Adrenal gland (tissue), 12 donors: ENCODE data around the gene AMPH. TPM values are rescaled to one million over a fixed set of nuclear protein-coding genes. Genes with fewer than 3 reads are reported as not detected.
A peak's percentile ranks its signal among the peaks of the same experiment; 100 is the strongest.

Experiments used
- DNase-seq, 7 donors: peaks; one replicate each; pipeline ENCODE4 v3.0.0-alpha.2; 2019 to 2020
- H3K27ac ChIP-seq, 5 donors: fragments of 200-600 bp; sonication (generic) in 4 of 5; 1 replicate in 3 of 5; 2 replicates in 2 of 5; pipeline versions ENCODE4 v1.5.1 to v1.8.0; 2016 to 2020; ENCODE audit warnings: mild to moderate bottlenecking in 1 of 5
- H3K27me3 ChIP-seq: fragments of 200-600 bp; 2 replicates; pipeline ENCODE4 v1.8.0; 2021
- H3K36me3 ChIP-seq, 2 donors: fragments of 200-600 bp; replicated peaks in 1 of 2; 1 replicate in 1 of 2; 2 replicates in 1 of 2; pipeline versions ENCODE4 v1.5.1 to v1.8.0; 2018 to 2022
- H3K4me1 ChIP-seq, 2 donors: fragments of 200-600 bp; replicated peaks in 1 of 2; 1 replicate in 1 of 2; 2 replicates in 1 of 2; pipeline versions ENCODE4 v1.5.1 to v1.8.0; 2018 to 2021
- H3K4me3 ChIP-seq, 4 donors: fragments of 200-600 bp; sonication (generic) in 3 of 4; one replicate each; pipeline ENCODE4 v1.5.1; 2016 to 2018
- H3K9me3 ChIP-seq, 3 donors: fragments of 200-600 bp; sonication (generic) in 1 of 3; replicated peaks in 1 of 3; 1 replicate in 2 of 3; 2 replicates in 1 of 3; pipeline versions ENCODE4 v1.5.1 to v1.8.0; 2016 to 2021
- CTCF ChIP-seq, 6 experiments: fragments of 450-650 bp in 4 of 6; fragments of 200-600 bp in 2 of 6; sonication (generic) in 1 of 6; IDR thresholded peaks; 1 replicate in 5 of 6; 2 replicates in 1 of 6; pipeline versions ENCODE4 v1.5.1 to v1.8.0; 2016 to 2021; ENCODE audit warnings: antibody characterized with exemption in 6 of 6, mild to moderate bottlenecking in 2 of 6, moderate library complexity in 1 of 6
- POLR2A ChIP-seq, 2 donors: fragments of 450-650 bp; IDR thresholded peaks; one replicate each; pipeline ENCODE4 v1.6.1; 2017; ENCODE audit warnings: antibody characterized with exemption in 2 of 2, mild to moderate bottlenecking in 2 of 2, moderate library complexity in 1 of 2
- WGBS, 4 donors: extraction: QIAGEN DNeasy Blood & Tissue Kit in 2 of 4; methylation state at CpG; one replicate each; pipeline versions ENCODE4 v1.1.5 to v1.1.7; 2013 to 2017; 5-methylcytosine and 5-hydroxymethylcytosine counted together
- intact Hi-C, 2 donors: fragments of 100-400 bp; cut with DNase I; formaldehyde crosslinking; loops; one replicate each; pipeline versions ENCODE4 v1.14.1 to v1.15.0; 2022 to 2023
- polyA plus RNA-seq, 3 donors: library from polyadenylated mRNA; stranded (reverse); fragments of 200-250 nt in 2 of 3; fragments of 350-450 nt in 1 of 3; fragmentation: Illumina TruSeq in 1 of 3; extraction: RNeasy Lipid Tissue Mini Kit (QIAGEN cat#74804) in 1 of 3; gene quantifications; one replicate each; pipeline ENCODE4 v1.2.3, GENCODE V29; 2013 to 2014
- small RNA-seq, 2 donors: library from RNA; depleted of rRNA; stranded (forward); fragments of <200 nt; gene quantifications; one replicate each; pipeline ENCODE3, GENCODE V24; 2016
- total RNA-seq, 9 donors: library from RNA; depleted of rRNA in 4 of 9; stranded (reverse); fragments of >200 nt in 4 of 9; fragments of 120-200 nt in 1 of 9; fragmentation: NEBNext Ultra II Directional in 1 of 9; extraction: Animal tissue kit (Norgen Biotek cat#: 25700) in 1 of 9; gene quantifications; one replicate each; pipeline versions ENCODE4 v1.1.0 to v1.2.4, GENCODE V29; 2013 to 2023
- donor health status: healthy with polysubstance abuse.
- donor health status: Bipolar disorder and iron deficiency.
- donor health status: DM: yes; HTN: yes; CAD: no.
- donor health status: DM: no; HTN: no; CAD: no.
- donor health status: DM: no; HTN: no; CAD: no.
- donor health status: DM: yes; HTN: yes; CAD: no.

The AMPH gene
- total and polyA plus RNA-seq, 12 donors: 0.18 to 4.4 (median 1.1) TPM; not detected in 1

DNA sequence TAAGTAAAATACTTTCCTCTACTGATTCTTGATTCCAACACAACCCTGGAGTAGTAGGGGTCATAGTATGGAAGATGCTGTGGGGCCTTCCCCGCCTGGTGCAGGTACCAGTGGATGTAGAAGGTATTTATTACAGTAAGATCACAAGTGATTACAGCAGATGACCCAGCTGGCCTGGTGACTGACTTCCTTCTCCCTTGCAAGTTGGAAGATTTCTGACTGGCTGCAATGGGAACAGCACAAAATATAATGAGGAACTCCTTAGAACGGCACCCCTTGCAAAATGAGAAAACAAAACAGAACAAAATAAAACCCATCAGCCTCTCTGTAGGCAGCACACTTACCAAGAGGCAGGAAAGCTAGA lies 296.1 kb downstream of the AMPH start:
- DNase-seq: peak in 2 of 7 donors; percentile 37 to 39
- Histone ChIP-seq H3K36me3 (no peaks in the 10 kb centered on the region), H3K27ac (peak overlapping the region in 2 of 5 donors; percentile 49 to 79), H3K9me3 (no peaks in the 10 kb centered on the region), H3K4me3 (peak overlapping the region in 1 of 4 donors; percentile 28), H3K4me1 (peaks cover 4 to 9% of the 10 kb centered on the region in 2 donors), H3K27me3 (no peaks in the 10 kb centered on the region)
- intact Hi-C loops: no loop called here
- TF ChIP-seq CTCF (IDR thresholded peaks at IDR 0.05) (no peak), POLR2A (IDR thresholded peaks at IDR 0.05) (peak in 1 of 2 donors; percentile 9)
- WGBS, 4 donors: 59 to 85% (median 71%) methylated on average over 2 of the region's 2 CpGs

DNA sequence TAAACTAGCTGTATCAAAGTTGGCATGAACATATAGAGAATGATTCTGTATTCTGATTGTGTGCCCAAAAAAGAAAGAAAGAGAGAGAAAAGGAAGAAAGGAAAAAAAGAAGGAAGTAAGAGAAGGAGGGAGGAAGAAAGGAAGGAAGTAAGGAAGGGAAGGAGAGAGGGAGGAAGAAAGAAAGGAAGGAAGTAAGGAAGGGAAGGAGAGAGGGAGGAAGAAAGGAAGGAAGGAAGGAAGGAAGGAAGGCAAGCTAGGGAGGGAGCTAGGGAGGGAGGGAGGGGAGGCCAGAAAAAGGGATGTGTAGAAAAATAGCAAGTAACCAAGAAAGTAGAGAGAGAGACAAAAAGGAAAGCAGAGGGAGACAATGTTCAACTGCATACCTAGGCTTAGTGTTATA lies 297.0 kb downstream of the AMPH start:
- intact Hi-C loops: no loop called here
- Histone ChIP-seq H3K9me3 (no peaks in the 10 kb centered on the region), H3K27ac (no peak overlapping the region), H3K4me1 (peaks cover 4 to 9% of the 10 kb centered on the region in 2 donors), H3K4me3 (no peak overlapping the region), H3K27me3 (no peaks in the 10 kb centered on the region), H3K36me3 (no peaks in the 10 kb centered on the region)
- no peak for DNase-seq
- TF ChIP-seq CTCF (IDR thresholded peaks at IDR 0.05): no peak

Small RNA genes within 50 kb of the gene (small RNA-seq; reads per million reads assigned to genes)
- gene RN7SL83P (0 reads per million in 2 donors), gene TRGV6 (0 reads per million in 2 donors)
